DMS153 (cell line): ENCODE measurements around the gene MORC1.
"Not testable (repeated sequence)": the region's sequence is repeated elsewhere in the genome, so short reads cannot be mapped to it uniquely, and the experiment has no call there.

ENCODE experiments used
- DNase-seq: peaks from one replicate; lab custom pipeline; 2025; lab: John Stamatoyannopoulos, UW

The MORC1 gene

DNA sequence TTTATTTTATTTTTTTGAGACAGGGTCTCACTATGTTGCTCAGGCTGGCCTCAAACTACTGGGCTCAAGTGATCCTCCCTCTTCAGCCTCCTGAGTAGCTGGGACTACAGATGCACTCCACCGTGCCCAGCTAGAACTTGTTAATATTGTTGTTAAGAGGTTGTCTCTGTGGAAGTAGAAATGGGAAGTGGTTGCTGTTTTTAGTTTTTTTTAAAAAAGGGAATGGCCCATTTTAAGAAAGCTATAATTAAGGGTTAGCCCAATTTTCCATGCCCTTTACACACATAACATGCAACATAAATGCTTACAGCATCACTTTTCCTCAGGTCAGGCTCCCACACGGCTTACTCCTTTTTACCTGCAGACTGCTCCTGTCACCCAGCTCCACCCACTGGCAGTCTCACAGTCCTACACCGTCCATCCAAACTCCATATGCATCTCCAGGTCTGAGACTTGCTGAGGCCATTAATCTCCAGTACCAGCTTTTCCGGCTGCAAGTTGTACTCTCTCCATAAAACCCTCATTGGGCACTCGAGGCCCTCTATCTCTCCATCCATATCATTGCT lies 19.8 kb downstream of the MORC1 start:
- DNase-seq = no peak

- no peak for DNase-seq
Measured at GRCh38 chr3:109095166-109095565, 22.8 kb downstream of the MORC1 start.

- DNase-seq = no peak
Measured at GRCh38 chr3:109093561-109093960, 24.4 kb downstream of the MORC1 start.

- DNase-seq = no peak
Measured at GRCh38 chr3:109091846-109092245, 26.1 kb downstream of the MORC1 start.

GRCh38 chr3:109089265-109089664 lies 28.7 kb downstream of the MORC1 start:
- no peak for DNase-seq

- DNase-seq = no peak
Measured at GRCh38 chr3:109081746-109082510, 36.0 kb downstream of the MORC1 start.

DNA sequence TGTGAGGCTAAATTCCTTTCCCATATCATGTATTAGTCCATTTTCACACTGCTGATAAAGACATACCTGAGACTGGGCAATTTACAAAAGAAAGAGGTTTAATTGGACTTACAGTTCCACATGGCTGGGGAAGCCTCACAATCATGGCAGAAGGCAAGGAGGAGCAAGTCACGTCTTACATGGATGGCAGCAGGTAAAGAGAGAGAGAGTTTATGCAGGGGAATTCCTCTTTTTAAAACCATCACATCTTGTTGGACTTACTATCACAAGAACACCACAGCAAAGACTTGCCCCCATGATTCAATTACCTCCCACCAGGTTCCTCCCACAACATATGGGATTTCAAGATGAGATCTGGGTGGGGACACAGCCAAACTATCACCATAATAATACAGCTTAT lies 37.8 kb downstream of the MORC1 start:
- DNase-seq = not testable (repeated sequence)

GRCh38 chr3:109073116-109073515 lies 44.8 kb downstream of the MORC1 start:
- DNase-seq = no peak

- DNase-seq = no peak
Measured at GRCh38 chr3:109072194-109072593, 45.7 kb downstream of the MORC1 start.

- DNase-seq = no peak
Measured at GRCh38 chr3:109071350-109072142, 46.4 kb downstream of the MORC1 start.

DNA sequence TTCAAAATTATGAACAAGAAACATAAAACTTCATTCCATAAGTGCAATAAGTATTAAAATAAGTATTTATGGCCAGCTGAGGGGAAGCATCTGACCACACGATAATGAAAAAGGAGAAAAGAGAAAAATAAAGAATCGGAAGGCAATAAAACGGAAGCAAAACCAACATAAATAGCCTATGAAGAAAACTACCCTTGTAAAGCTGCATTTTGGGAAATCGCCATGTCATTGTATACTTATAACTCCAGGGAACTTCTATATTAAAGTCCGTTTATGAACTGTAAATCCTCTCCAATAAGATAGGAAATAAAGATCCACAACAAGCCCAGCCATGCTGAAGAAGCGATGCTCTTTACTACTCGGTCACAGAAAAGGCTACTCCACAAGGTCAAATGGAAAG lies 47.7 kb downstream of the MORC1 start:
- no peak for DNase-seq

GRCh38 chr3:109066864-109067263 lies 51.1 kb downstream of the MORC1 start:
- no peak for DNase-seq

GRCh38 chr3:109059264-109059663 lies 58.7 kb downstream of the MORC1 start:
- DNase-seq = no peak

- DNase-seq = no peak
Measured at GRCh38 chr3:109057616-109058015, 60.3 kb downstream of the MORC1 start.

DNA sequence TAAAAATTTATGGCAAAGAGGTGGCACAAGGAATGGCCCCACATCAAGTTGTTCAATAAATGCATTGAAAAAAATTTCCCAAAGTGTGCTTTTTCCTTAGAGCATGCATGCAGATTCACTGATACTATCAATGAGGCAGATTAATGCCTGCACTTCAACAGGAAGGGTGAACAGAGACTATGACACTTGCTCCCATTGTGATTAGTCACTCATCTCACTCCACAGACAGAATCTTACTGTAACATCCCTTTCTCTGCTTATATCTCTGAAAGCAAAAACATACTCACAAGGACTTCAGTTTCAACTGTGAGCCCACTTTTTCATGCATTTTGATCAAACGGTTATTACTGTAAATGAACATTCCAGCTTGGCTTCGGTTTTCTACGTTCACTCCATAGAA lies 60.9 kb downstream of the MORC1 start:
- no peak for DNase-seq

DNA sequence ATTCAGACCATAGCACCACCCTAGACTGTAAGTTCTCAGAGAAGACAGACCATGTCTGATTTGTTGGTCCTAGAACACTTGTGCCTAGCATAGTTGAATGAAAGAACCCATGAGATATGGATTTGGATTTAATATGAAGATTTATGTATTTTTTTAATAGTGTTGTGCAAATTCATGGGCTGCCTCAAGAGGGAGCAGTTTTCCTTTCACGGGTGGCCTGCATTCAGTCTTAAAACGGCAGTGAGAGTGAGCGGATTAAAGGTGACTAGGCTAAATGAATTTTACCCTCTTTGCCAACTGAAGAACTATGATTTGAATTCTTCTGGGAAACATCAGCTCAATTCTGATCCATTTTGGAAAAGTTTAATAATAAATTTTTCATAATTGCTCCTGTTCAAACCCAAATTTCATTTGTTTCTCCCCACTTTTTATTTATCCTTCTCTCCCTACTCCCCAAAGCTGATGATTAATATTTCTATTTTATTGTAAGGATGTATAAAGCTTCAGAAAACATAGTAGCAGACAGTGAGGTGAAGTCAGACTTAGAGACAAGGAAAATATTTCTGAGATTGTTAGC lies 67.3 kb downstream of the MORC1 start:
- DNase-seq = no peak

DNA sequence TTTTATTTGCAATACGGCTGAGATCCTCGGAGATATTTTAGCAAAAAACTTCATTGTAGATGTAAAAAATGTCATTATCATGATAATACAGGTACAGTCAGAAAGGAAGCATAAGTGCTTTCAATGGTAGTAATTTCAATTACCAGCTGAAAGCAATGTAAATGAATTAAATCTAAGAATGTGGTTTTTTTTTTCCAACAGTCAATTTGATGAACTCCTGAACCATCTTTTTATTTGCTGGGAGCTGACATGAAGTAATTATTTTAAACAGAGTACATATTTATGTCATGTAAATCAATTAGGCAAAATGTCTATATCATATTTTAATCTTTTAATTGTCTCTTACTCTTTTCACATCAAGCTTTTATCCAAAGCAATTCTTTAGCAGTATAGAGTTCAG lies 70.6 kb downstream of the MORC1 start:
- DNase-seq = no peak

DNA sequence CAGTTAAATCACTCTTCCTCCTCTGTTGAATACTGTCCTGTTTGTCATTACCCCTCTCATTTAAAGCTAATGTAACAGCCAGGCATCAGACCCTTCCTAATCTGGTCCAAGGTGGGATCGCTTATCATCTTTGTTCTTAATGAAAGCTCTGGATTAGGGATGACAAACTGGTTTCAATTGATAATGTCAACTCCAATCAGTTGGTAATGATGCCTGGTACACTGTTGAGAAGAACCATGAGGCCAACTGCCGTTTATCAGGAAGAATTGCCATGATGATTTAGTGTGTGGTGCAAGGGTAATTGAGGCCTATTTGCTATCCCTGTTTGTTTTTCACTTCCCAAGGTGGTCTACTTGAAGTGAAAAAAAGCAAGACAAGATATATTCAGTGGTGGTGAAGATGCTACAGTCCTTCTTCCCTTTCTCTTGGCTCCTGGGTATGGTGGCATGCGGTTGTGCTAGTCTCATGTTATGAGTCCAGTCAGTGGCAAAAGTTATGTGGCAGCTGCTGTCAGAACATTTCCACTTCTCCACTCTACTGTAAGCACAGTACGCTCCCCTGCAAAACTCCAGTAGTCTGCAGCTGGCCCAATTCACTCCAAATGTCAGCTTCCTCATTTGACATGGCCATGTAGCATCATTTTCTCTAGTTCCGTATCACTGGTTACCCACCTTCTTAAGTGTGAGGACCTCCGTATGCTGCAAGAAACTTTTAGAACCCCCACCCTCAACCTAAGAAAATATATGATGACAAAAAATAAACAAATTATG lies 72.5 kb downstream of the MORC1 start:
- DNase-seq = no peak

DNA sequence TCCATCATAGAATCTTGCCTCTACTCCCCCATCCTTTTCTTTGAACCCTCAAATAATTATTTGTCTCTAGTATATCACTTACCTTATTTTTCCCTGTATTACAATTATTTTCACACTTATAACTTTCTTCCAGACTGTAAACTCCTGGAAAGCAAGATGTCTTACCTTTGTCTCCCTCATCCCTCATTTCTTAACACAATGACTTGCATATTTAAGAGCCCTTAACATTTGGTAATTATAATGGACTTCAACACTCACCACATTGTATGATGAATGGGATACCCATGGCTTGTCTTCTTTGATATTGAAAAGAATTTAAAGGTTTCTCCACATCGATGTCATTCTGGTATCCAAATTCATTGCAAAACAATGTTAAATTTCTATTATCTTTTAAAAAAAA lies 82.9 kb downstream of the MORC1 start:
- DNase-seq = no peak

- no peak for DNase-seq
Measured at GRCh38 chr3:109033000-109033660, 84.8 kb downstream of the MORC1 start.

DNA sequence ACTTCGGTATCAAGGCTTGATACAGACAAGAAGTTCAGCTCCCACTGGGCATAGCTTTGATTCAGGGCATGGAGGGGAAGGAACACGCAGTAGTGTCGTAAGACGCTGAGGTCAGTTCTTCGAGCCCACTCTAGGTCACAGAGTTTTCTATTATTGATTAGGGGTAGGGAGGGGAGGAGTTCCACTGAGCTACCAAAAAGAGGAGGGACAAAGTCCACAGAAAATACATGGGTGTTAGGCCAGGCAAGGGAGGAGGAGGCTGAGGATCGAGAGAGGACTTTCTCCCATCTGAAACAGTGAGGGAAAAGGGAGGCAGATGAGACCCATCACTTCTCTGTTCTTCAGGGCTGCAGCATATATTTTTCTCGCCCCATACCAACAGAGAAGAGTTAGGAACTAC lies 89.2 kb downstream of the MORC1 start:
- DNase-seq = no peak
